B cell (primary cell): ENCODE results near the gene HS6ST3.
"Not testable (repeated sequence)": the region's sequence is repeated elsewhere in the genome, so short reads cannot be mapped to it uniquely, and the experiment has no call there.

Source experiments
- CTCF ChIP-seq: fragments of 200-600 bp; IDR thresholded peaks from one replicate; pipeline ENCODE4 v1.8.0; 2022; ENCODE audit warnings: antibody characterized with exemption, mild to moderate bottlenecking
- EZH2 ChIP-seq: IDR thresholded peaks from 2 replicates; pipeline ENCODE4 v1.6.1; 2012; ENCODE audit warnings: borderline replicate concordance, low read depth, mild to moderate bottlenecking, moderate library complexity, low read length; ENCODE audit not compliant: insufficient read depth, poor library complexity, severe bottlenecking

GRCh38 chr13:96115368-96115767 lies 25.5 kb downstream of the HS6ST3 start:
- TF ChIP-seq CTCF, EZH2: not testable (repeated sequence)
